GM20431 (cell line): ENCODE results near the gene ZBTB39.

Experiments
- in situ Hi-C: fragments of 300-500 bp; cut with MseI, MboI; formaldehyde crosslinking; loops from one replicate; pipeline ENCODE4 v1.15.0; 2020; ENCODE audit warnings: low sequenced_read_pairs; ENCODE audit not compliant: unreplicated experiment

The ZBTB39 gene

GRCh38 chr12:57006809-57007475 lies 596 bp upstream of the ZBTB39 start:
- in situ Hi-C loops: loop anchor here (10.0 kb wide), 1 partner anchor 242 kb away; the partner anchor contains the start of gene HSD17B6

- in situ Hi-C loops: loop anchor here (10.0 kb wide), 1 partner anchor 240 kb away; the partner anchor contains the start of gene HSD17B6
Measured at GRCh38 chr12:57004651-57005050, 1.7 kb downstream of the ZBTB39 start.

DNA sequence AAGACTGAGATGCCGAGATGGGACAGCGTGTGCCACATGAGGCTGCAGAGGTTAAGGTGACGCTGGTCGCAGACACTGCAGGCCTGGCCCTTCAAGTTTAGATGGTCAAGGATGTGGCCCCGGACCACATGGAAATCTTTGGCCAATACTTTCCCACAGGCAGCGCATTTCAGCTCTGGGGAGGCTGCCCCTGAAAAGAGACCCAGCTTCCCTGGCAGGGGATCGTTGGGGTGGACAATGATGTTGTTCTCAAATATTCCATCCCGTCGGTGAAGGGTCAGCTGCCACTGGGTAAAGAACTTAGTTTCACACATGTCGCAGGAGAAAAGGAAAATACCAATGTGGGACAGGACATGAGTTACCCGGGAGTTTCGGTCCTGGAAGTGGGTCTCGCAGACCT lies 3.0 kb downstream of the ZBTB39 start:
- in situ Hi-C loops: loop anchor here (10.0 kb wide), 1 partner anchor 239 kb away; the partner anchor contains the start of gene HSD17B6

DNA sequence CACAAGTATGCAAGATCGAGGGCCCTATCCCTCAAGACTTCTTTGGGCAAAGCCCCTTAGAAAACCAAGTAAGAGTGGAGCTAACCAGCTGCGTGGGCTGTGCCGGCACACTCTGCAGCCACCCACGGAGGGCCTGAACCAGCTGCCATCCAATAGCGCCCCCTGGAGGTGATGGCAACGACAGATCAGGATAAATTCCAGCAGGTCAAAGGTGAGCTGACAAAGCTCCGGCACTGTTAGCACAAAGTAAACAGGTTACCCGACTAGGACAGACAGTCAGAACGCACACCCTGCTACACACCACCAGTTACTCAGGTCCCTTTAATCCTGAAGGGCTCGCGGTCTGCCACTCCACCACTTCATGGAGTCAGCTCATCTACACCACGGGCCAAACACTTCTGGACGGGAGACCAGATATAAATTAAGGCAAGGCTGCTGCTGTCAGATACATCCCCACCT lies 4.9 kb downstream of the ZBTB39 start:
- in situ Hi-C loops: loop anchor here (10.0 kb wide), 1 partner anchor 237 kb away; the partner anchor contains the start of gene HSD17B6

DNA sequence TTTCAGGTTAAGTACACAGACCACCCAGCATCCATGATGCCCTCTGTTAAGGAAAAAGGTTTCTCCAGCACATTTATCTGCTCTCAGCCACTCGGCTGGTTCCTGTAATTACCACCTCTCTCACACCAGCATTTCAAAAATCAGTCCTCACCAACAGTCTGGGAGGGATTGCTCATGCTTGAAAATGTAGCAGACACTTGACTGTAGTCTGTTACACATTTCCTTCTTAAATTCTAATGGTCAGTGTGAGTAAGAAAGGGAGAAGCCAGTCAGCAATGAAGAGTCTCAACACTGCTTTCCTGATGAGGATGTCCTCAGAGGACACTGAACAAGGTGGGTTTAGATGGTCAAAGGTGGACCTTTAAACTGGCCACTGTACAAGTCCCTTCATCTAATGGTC lies 6.0 kb downstream of the ZBTB39 start:
- in situ Hi-C loops: loop anchor here (10.0 kb wide), 1 partner anchor 236 kb away; the partner anchor contains the start of gene HSD17B6

DNA sequence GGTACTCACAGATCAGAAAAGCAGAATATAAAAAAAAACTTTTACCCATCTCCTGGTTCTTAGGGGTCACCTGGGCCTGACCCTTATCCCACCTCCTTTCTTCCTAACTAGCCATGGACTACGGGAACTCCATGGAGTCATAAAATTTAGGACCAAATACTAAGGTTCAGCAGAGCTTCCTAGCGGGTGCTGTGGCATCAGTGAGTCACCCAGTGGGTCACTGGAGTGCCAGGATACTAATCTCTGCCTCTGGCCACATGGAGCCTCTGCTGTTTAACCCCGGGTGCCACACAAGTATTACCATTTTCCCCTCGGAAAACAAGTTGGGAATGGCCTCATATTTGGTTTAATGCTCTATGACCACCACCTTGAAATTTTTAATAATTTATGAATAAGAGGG lies 6.9 kb downstream of the ZBTB39 start:
- in situ Hi-C loops: no loop called here

GRCh38 chr12:56998981-56999380 lies 7.4 kb downstream of the ZBTB39 start:
- in situ Hi-C loops: no loop called here

DNA sequence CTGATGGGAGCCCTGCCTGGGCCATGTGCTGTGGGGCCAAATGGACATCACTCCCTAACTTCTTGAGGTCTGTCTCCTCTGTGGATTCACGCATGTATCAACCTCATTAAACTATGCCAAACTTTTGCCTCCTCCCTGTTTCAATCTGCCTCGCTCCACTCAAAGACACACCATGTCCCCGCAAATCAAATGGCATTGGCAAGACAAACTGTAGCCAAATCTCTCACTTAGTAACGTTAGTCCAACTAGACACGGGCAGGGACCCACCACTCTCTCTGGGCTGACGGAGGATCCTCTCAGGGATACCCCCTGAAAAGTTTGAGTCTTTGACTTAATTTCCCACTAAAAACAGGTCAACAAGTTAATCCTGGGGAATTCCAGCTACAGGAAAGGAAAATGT lies 8.0 kb downstream of the ZBTB39 start:
- in situ Hi-C loops: no loop called here

GRCh38 chr12:56996793-56997545 lies 9.4 kb downstream of the ZBTB39 start:
- in situ Hi-C loops: no loop called here

GRCh38 chr12:56995930-56996496 lies 10.3 kb downstream of the ZBTB39 start:
- in situ Hi-C loops: no loop called here

- in situ Hi-C loops: no loop called here
Measured at GRCh38 chr12:56995201-56995929, 11.0 kb downstream of the ZBTB39 start.

DNA sequence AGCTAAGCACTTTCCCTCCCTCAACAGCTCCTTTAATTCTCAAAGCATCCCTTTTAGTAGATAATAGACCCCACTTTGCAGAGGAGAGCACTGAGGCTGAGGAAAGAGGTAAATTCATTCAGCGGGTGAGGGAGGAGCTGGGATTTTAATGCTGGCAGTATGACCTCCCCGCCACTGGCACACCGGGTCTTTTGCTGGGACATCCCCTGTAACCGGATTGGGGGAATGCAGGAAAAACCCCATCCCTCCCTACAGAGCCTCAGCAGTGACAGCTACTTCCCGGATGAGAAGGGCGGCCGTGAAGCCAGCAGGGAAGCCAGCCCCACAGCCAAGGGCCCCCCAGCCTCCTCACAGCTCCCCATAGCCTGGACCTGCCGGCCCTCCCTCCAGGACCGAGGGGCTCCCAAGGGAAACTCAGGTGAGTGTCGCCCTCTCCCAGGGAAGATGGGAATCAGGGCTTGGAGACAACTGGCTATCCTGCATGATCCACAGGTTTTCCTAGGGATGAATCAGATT lies 12.1 kb downstream of the ZBTB39 start:
- in situ Hi-C loops: no loop called here

GRCh38 chr12:56993346-56993745 lies 13.0 kb downstream of the ZBTB39 start:
- in situ Hi-C loops: no loop called here

- in situ Hi-C loops: no loop called here
Measured at GRCh38 chr12:56991319-56992246, 14.8 kb downstream of the ZBTB39 start.

DNA sequence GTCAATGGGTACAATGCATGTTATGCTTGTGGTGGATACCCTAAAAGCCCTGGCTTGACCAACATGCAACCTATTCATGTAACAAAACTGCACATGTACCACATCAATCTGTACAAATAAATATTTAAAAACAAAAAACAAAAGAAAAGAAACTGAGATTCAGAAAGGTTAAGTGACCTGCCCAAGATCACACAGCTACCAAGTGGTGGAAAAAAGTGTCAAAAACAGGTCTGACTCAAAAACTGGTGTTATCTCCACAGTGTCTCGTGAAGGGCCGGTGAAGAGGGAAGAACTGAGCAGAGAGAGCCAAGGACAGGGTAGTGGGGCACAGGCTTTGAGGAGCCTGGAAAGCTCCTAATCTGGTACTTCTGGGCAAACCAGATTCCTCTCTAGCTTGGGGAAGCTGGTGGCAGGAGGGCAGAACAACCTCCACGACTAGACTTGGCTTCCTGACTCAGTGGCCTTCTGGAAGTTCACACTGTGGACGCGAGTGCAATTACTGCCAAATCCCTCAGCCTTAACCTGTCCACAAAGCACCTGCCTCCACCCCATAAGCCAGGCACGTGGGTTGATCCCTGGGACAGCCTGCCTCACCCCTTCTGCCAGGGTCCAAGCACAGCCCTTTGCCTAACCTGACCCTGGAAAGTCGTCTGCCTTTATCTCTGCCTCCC lies 15.6 kb downstream of the ZBTB39 start:
- in situ Hi-C loops: no loop called here

DNA sequence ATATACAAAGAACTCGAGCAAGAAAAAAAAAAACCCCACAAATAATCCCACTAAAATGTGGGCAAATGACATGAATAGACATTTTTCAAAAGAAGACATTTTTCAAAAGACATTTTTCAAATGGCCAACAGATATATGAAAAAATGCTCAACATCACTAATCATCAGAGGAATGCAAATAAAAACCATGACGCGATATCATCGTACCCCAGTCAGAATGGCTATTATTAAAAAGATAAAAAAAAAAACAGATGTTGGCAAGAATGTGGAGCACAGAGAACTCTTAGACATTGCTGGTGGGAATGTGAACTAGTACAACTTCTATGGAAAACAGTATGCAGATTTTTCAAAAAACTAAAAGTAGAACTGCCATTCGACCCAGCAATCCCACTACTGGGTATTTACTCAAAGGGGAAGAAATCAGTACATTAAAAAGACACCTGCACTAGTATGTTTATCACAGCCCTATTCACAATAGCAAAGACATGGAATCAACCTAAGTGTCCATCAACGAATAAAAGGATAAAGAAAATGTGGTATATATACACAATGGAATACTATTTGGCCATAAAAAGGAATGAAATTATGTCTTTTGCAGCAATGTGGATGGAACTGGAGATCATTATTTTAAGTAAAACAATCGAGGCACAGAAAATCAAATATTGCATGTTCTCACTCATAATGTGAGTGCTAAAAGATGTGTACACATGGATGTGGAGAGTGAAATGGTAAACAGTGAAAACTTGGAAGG lies 16.3 kb downstream of the ZBTB39 start:
- in situ Hi-C loops: no loop called here

- in situ Hi-C loops: no loop called here
Measured at GRCh38 chr12:56988207-56988739, 18.1 kb downstream of the ZBTB39 start.
